ENCODE data around the gene PAX3. TPM values are rescaled to one million over a fixed set of nuclear protein-coding genes. Genes with fewer than 3 reads are reported as not detected.

PAX3 gene
- total RNA-seq, 1 experiment from 2014 or later = not detected

- H3K36me3 ChIP-seq (ENCODE audit: control insufficient read depth, insufficient read depth, low read length) = no peaks in the 10 kb centered on the region
- no peaks in the 10 kb centered on the region for H3K4me1 ChIP-seq
- Mint-ChIP-seq H3K27me3 (ENCODE audit: insufficient read depth, unreplicated experiment) (peaks cover 37% of the 10 kb centered on the region), H3K9me3 (ENCODE audit: unreplicated experiment) (no peaks in the 10 kb centered on the region), H3K4me1 (ENCODE audit: low read depth, unreplicated experiment) (no peaks in the 10 kb centered on the region), H3K36me3 (ENCODE audit: insufficient read depth, unreplicated experiment) (no peaks in the 10 kb centered on the region), H3K27ac (ENCODE audit: unreplicated experiment) (no peak overlapping the region), H3K4me3 (ENCODE audit: unreplicated experiment) (no peak overlapping the region)
- no peaks in the 10 kb centered on the region for H3K9me3 ChIP-seq
- DNase-seq = no peak
- TF ChIP-seq CTCF (IDR thresholded peaks at IDR 0.05; ENCODE audit: insufficient read depth in 1 of 2, low read depth in 1 of 2, low read length in 1 of 2, severe bottlenecking in 1 of 2, unreplicated experiment in 1 of 2) = no peak
- no peak overlapping the region for H3K4me3 ChIP-seq (ENCODE audit: low read depth, low read length)
- ChIA-PET CTCF (no interaction called here), POLR2A (no interaction called here)
- intact Hi-C loops (cut with micrococcal nuclease; ENCODE audit: unreplicated experiment) = no loop called here
- no peaks in the 10 kb centered on the region for H3K27me3 ChIP-seq (replicated peaks; ENCODE audit: control insufficient read depth, insufficient read depth, low read length)
- BruUV-seq (replicated peaks) = no TSS peak
These were observed 15.2 kb downstream of the PAX3 start for GRCh38 chr2:222283634-222284033.

DNA sequence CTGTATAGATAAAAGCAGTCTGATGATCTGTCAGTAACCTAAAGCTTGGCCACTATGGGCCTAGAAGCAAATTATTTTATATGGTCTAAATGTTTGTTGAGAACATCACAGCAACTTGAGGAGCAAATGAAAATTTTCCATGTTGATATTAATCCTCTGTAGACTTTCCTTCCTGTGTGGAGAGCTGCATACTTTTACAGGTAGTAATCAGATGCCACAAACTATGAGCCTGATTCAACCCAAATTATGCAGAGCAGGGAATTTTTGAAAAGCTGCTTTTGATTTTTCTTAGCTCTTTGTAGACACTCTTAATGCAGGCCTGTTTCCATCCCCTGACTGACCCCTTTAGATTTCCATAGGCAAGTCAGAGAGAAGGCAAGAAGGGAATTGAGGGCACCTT is 17.3 kb downstream of the PAX3 start:
- Mint-ChIP-seq H3K4me1 (ENCODE audit: low read depth, unreplicated experiment) (no peaks in the 10 kb centered on the region), H3K9me3 (ENCODE audit: unreplicated experiment) (no peaks in the 10 kb centered on the region), H3K36me3 (ENCODE audit: insufficient read depth, unreplicated experiment) (no peaks in the 10 kb centered on the region), H3K4me3 (ENCODE audit: unreplicated experiment) (no peak overlapping the region), H3K27me3 (ENCODE audit: insufficient read depth, unreplicated experiment) (peaks cover 36% of the 10 kb centered on the region), H3K27ac (ENCODE audit: unreplicated experiment) (no peak overlapping the region)
- intact Hi-C loops (cut with micrococcal nuclease; ENCODE audit: unreplicated experiment) = no loop called here
- POLR2A ChIA-PET = no interaction called here
- H3K9me3 ChIP-seq = no peaks in the 10 kb centered on the region
- BruUV-seq (replicated peaks) = no TSS peak
- TF ChIP-seq CTCF (IDR thresholded peaks at IDR 0.05; ENCODE audit: insufficient read depth in 1 of 2, low read depth in 1 of 2, low read length in 1 of 2, severe bottlenecking in 1 of 2, unreplicated experiment in 1 of 2) = no peak
- no peaks in the 10 kb centered on the region for H3K27me3 ChIP-seq (replicated peaks; ENCODE audit: control insufficient read depth, insufficient read depth, low read length)
- no peaks in the 10 kb centered on the region for H3K4me1 ChIP-seq
- H3K36me3 ChIP-seq (ENCODE audit: control insufficient read depth, insufficient read depth, low read length) = no peaks in the 10 kb centered on the region
- no peak for DNase-seq
- H3K4me3 ChIP-seq (ENCODE audit: low read depth, low read length) = no peak overlapping the region
- CTCF ChIA-PET = no interaction called here

DNA sequence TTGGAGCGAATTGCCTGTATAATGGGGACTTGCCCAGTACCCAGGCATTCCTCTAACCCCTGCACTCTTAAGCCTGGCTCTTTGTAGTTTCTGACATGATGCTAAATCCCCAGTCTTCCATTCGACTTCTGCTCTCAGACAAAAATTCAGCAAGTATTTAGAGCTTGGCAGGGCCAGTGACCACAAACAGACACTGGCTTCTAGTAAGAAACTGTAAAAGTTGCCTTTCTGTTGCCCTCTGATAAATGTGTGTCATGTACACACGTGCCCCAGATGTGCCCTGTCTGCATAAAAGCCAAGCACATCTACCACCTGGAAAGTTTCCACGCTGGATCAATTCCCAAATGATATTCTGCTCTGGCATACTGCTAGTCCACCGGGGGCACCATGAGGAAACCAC is 18.0 kb downstream of the PAX3 start:
- H3K9me3 Mint-ChIP-seq (ENCODE audit: unreplicated experiment) = no peaks in the 10 kb centered on the region
- intact Hi-C loops (cut with micrococcal nuclease; ENCODE audit: unreplicated experiment) = no loop called here
- no peak for TF ChIP-seq CTCF (IDR thresholded peaks at IDR 0.05; ENCODE audit: insufficient read depth in 1 of 2, low read depth in 1 of 2, low read length in 1 of 2, severe bottlenecking in 1 of 2, unreplicated experiment in 1 of 2)
- BruUV-seq (replicated peaks) = no TSS peak
- H3K9me3 ChIP-seq = no peaks in the 10 kb centered on the region
- no peaks in the 10 kb centered on the region for H3K4me1 ChIP-seq
- H3K4me1 Mint-ChIP-seq (ENCODE audit: low read depth, unreplicated experiment) = no peaks in the 10 kb centered on the region
- POLR2A ChIA-PET = no interaction called here
- H3K4me3 ChIP-seq (ENCODE audit: low read depth, low read length) = no peak overlapping the region
- H3K27me3 Mint-ChIP-seq (ENCODE audit: insufficient read depth, unreplicated experiment) = peaks cover 36% of the 10 kb centered on the region
- H3K27ac Mint-ChIP-seq (ENCODE audit: unreplicated experiment) = no peak overlapping the region
- CTCF ChIA-PET = no interaction called here
- H3K4me3 Mint-ChIP-seq (ENCODE audit: unreplicated experiment) = no peak overlapping the region
- DNase-seq = no peak
- H3K36me3 ChIP-seq (ENCODE audit: control insufficient read depth, insufficient read depth, low read length) = no peaks in the 10 kb centered on the region
- H3K36me3 Mint-ChIP-seq (ENCODE audit: insufficient read depth, unreplicated experiment) = no peaks in the 10 kb centered on the region
- no peaks in the 10 kb centered on the region for H3K27me3 ChIP-seq (replicated peaks; ENCODE audit: control insufficient read depth, insufficient read depth, low read length)
